AG09319 (cell line): ENCODE measurements around the gene CAB39L.
A peak's percentile ranks its signal among the peaks of the same experiment; 100 is the strongest.

ENCODE experiments used
- DNase-seq: peaks from one replicate; pipeline ENCODE4 v3.0.0-alpha.2; 2010; ENCODE audit warnings: low read depth; ENCODE audit errors: extremely low read depth
- TF ChIP-seq, protein P1 (sequence below): IDR thresholded peaks from 2 replicates; pipeline ENCODE4 v1.5.1; 2011; ENCODE audit warnings: low read depth, mild to moderate bottlenecking, inconsistent platforms, low read length, moderate library complexity

CAB39L gene

DNA sequence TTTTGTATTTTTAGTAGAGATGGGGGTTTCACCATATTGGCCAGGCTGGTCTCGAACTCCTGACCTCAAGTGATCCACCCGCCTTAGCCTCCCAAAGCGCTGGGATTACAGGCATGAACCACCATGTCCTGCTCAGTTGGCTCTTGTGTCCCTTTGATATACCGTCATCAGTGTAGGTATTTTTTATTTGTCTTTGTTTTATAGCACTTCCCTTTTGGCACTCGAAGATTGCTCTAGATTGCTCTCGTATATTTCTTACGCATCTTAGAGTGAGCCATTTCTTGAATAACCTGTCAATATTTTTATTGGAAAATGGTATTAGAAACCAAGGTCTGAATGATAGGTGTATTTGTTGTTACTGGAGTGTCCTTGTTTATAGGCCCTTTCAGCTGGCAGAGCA is 9.6 kb upstream of the CAB39L start:
- TF ChIP-seq, protein P1, sequence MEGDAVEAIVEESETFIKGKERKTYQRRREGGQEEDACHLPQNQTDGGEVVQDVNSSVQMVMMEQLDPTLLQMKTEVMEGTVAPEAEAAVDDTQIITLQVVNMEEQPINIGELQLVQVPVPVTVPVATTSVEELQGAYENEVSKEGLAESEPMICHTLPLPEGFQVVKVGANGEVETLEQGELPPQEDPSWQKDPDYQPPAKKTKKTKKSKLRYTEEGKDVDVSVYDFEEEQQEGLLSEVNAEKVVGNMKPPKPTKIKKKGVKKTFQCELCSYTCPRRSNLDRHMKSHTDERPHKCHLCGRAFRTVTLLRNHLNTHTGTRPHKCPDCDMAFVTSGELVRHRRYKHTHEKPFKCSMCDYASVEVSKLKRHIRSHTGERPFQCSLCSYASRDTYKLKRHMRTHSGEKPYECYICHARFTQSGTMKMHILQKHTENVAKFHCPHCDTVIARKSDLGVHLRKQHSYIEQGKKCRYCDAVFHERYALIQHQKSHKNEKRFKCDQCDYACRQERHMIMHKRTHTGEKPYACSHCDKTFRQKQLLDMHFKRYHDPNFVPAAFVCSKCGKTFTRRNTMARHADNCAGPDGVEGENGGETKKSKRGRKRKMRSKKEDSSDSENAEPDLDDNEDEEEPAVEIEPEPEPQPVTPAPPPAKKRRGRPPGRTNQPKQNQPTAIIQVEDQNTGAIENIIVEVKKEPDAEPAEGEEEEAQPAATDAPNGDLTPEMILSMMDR, result no peak
- DNase-seq, result no peak

DNA sequence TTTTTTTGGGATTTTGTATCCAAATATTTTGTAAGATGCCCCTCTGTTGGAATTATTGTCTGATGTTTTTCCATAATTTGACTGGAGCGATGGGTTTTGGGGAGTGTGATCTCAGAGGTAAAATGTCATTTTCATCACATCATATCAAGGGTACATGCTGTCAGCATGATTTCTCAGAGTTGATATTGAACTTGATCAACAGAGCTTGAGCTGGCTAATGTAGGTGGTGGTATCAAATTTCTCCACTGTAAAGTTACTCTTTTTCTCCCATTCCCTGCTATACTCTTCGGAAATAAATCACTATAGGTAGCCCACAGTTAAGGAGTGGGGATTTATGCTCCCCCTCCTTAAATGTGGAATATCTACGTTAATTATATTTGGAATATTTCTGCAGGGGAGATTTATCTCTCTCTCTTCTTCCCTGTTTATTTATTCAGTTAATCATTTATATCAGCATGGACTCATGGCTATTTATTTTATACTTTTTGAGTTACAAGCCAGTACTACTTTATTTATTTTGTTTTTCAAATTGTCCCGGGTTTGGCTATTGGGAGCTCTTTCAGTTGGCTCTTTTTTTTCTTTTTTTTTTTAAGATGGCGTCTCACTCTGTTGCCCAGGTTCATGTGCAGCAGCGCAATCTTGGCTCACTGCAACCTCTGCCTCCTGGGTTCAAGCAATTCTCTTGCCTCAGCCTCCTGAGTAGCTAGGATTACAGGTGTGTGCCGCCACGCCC is 9.0 kb upstream of the CAB39L start:
- TF ChIP-seq, protein P1, result no peak
- no peak for DNase-seq

DNA sequence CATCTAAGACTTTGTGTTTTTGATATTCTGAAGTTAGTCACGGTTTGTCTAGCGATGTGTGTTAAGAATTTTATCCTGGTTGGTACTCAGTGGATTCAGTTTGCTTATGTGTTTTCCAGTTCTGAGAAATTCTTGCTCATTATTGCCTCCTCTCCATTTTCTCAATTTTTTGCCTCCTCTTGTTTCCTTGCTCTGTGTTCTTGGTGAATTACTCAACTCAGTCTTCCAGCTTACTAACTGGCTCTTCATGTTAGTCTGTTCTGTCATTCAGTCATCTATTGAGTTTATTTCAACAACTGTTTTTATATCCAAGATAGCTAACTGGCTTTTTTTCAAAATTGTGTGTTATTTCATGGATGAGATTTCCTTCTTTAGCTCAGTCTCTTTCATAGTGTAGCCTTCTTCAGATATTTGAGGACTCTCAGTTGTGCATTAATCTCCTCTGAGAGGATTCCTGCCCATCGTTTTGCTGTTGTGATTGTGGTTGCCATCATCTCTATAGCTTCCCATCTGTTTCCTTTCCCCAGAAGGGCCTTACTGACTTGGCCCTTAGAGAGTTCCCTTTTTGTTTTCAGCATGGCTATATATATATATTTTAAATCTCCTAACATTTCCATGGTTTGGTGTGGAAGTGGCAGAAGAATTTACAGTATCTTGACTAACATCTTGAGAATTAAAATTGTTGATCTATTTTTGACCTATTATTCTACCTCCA is 6.4 kb upstream of the CAB39L start:
- no peak for DNase-seq
- TF ChIP-seq, protein P1, result no peak

DNA sequence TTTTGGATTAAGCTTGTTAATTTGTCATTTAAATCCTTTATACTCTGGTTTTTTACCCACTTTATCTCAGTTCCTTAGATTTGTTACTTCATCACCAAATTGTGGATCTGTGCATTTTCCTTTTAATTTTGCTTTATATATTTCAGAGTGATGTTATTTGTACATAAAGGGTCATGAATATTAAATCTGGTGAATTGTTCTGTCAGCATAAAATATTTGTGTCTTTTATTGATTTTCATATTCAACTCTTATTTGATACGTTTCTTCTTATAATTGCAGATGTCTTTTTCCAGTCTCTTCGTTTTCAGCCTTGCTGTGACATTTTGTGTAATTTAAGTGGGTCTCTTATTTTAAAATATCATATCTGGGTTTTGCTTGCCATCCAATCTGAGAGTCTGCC is 4.9 kb upstream of the CAB39L start:
- TF ChIP-seq, protein P1, result no peak
- no peak for DNase-seq

DNA sequence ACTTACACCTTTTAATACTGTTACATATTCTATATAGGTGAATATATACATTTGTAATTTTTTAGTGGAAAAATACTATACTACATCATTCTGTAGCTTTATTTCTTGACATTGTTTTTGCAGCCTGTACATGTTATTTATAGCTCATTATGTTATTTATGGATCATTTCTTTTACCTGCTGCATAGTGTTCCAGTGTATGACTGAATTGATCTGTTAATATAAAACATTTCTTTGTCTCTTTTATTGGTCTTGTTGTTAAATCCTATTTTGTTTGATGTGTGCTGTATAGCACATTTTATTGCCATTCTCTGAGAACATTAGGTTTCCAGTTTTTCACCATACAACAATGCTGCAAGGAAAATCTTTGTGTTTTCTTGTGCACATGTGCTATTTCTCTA is 2.6 kb upstream of the CAB39L start:
- no peak for DNase-seq
- TF ChIP-seq, protein P1, result no peak

DNA sequence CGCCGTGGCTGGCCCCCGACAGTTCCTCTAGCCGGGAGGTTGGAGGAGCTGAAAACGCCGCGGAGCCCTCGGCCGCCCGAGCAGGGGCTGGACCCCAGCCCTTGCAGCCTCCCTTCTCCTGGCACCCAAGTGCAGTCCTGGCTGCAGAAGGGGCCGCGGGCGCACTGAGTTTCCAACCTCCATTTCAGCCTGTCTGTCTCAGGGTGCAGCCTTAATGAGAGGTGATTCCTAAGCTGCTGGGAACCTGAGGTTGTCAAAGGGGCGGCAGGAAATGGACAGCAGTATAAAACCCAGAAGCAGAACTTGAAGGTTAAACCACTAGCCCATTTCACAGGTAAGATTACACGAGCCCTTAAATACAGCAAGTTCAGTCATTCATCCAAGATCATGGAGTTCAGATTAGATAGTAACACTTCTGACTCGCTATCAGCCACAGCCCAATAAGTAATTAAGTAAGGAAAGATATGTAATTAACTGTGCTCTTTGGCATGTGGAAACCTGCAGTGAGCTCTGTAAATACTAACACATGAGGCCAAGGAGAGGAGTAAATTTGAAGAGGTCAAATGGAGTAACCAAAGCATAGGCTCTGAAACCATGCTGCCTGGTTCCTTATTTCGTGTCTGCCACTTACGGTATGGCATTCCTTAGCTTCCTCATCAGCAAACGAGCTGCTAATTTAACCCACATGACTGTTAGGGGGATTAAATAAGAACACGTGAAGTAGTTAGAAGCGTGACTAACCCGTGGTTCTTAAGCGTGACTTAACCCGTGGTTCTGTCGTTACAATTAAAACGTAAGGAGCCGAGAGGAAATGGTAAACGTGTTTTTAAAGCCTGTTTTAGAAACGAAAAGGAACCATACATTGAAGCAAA is 896 bp upstream of the CAB39L start:
- TF ChIP-seq, protein P1, result no peak
- peak; percentile 48 for DNase-seq

DNA sequence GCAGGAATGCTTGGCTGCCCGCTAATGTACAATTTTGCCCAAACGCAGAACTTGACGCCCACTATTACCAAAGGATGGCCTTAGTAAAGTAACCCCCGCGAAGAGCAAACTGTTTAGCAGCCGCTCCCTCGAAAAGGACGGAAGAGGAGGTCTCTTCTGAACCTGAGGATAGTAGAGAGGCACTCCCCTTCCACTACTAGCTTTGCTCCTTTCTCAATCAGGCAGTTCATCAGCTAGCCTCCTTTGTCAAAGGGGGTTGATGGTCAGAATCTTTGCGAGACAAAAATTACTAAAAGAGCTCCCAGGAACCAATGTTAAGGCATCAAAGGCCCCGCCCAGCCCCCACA is 534 bp downstream of the CAB39L start:
- TF ChIP-seq, protein P1, result no peak
- no peak for DNase-seq
